NCI-H82 treated with DMSO at 0.1 percent for 48 hours (cell line): ENCODE results near the gene GRIN1.

Experiments
- DNase-seq: peaks from one replicate; lab custom pipeline; 2025; ENCODE audit not compliant: unreplicated experiment; lab: John Stamatoyannopoulos, UW

Gene GRIN1

GRCh38 chr9:137138722-137139467, at the start of gene GRIN1:
Gene GRIN1 (plus strand): TSS chr9:137139154. CDS start chr9:137139487, 333 bp downstream.
- no peak for DNase-seq

DNA sequence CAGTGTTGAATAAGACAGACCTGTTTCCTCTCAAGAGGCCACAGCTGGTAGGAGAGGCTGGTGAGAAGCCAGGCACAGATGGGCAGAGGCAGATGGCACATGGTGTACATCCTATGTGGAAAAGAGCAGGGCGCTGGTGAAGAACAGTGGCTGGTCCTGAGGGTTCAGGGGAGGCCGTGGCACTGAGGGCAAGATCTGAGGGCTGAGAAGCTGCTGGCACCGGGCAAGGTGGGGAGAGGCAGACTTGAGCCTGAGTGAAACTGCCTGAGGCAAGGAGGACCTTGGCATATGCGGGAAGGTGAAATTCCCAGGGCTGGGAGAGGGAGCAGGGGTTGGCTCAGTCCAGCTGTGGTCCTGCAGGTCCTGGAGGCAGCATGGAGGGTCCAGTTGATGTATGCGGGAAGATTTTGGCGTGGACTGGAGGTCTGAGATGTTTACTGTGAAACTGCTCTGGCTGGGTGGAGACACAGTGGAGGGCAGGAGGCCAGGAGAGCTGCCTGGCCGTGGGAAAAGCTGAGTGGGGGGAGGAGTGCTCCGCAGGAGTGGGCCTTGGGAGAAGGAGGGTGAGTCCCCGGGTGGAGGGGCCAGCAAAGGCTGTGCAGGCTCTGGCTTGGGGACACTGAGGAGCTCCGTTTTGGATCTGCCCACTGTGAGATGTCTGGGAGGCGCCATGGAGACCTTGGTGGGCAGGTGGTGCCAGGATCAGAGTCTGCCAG, 49.6 kb upstream of the GRIN1 start:
- no peak for DNase-seq

GRCh38 chr9:137095664-137096517, 43.1 kb upstream of the GRIN1 start:
- DNase-seq: no peak

GRCh38 chr9:137096785-137097546, 42.0 kb upstream of the GRIN1 start:
- DNase-seq: no peak

DNA sequence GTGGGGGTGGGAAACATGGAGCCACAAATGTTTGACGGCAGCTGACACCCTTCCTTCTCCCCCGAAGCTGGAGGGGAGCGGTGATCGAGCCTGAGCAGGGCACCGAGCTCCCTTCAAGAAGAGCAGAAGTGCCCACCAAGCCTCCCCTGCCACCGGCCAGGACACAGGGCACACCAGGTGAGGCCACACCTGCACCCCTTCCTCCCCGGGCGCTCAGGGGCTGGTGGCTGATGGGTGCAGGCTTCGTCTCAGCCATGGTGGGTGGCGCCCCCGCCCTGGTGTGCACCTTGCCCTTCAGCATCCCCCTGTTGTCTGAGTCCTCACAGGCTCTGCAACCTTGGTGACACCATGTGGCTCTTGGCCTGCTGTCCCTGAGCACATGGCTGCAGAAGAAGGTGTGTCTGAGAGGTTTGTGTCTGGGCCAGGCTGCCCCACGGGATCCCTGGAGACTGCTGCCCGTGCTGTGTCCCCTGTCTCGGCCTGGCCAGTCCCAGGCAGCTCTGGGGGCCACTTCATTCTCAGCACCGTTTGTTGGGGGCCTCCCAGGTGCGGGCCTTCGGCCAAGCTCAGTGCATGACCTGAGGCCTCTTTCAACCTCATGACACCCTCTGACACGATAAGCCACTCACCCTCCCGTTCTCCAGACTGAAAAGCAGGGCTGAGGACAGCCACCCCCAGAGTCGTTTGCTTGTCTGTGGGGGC, 41.0 kb upstream of the GRIN1 start:
- DNase-seq: no peak

DNA sequence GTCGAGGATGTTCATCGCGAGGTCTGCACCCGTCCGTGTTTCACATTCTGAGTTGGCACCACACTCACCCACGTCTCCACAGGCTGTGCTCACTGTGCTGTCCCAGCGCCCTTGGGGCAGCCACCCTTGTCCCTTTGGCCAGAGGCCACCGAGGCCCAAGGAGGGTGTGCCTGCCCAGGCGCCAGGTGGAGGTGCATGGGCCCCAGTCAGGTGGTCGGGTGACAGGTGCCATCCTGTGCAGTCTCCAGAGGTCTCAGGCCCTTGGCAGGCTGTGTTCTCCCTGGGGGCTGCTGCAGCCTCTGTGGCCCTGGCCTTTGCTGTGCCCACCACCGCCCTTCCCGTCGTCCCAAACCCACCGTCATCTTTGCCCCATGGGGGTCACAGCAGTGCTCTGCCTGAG, 39.7 kb upstream of the GRIN1 start:
- no peak for DNase-seq

DNA sequence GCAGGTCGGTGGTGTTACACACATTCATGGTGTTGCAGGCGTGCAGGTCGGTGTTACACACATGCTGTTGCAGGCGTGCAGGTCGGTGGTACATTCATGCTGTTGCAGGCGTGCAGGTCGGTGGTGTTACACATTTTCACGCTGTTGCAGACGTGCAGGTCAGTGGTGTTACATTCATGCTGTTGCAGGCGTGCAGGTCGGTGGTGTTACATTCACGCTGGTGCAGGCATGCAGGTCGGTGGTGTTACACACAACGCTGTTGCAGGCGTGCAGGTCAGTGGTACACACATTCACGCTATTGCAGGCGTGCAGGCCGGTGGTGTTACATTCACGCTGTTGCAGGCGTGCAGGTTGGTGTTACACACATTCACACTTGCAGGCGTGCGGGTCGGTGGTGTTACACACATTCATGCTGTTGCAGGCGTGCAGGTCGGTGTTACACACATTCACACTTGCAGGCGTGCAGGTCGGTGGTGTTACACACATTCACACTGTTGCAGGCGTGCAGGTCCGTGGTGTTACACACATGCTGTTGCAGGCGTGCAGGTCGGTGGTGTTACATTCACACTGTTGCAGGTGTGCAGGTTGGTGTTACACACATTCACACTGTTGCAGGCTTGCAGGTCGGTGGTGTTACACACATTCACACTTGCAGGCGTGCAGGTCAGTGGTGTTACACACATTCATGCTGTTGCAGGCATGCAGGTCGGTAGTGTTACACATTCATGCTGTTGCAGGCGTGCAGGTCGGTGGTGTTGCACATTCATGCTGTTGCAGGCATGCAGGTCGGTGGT, 35.6 kb upstream of the GRIN1 start:
- no peak for DNase-seq

GRCh38 chr9:137105814-137106661, 32.9 kb upstream of the GRIN1 start:
- DNase-seq: no peak

DNA sequence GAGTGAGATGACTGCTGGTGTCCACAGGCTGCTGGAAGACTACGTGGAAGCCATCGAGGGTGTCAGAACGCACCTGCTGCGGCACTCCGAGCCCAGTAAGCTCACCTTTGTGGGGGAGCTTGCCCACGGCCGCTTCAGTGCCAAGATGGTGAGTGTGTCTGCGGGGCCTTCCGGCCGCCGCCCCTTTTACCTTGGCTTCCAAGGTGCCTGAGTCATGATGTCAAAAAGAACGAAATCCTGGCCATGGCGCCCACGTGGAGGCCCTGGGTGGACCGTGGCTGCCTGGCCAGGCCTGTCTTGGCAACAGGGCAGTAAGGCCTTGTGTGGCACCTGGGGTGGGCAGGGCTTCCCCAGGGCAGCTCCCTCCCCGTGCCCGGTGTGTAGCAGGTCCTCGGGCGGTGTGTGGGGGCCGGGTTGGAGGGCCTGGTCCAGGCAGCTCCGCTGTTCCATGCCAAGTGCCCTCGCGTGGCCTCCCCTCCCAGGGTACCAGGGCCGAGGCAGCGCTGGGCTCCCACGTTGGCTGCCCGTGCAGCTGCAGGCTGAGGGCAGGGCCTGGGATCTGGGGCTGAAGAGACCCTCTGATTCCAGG, 32.2 kb upstream of the GRIN1 start:
- DNase-seq: no peak

DNA sequence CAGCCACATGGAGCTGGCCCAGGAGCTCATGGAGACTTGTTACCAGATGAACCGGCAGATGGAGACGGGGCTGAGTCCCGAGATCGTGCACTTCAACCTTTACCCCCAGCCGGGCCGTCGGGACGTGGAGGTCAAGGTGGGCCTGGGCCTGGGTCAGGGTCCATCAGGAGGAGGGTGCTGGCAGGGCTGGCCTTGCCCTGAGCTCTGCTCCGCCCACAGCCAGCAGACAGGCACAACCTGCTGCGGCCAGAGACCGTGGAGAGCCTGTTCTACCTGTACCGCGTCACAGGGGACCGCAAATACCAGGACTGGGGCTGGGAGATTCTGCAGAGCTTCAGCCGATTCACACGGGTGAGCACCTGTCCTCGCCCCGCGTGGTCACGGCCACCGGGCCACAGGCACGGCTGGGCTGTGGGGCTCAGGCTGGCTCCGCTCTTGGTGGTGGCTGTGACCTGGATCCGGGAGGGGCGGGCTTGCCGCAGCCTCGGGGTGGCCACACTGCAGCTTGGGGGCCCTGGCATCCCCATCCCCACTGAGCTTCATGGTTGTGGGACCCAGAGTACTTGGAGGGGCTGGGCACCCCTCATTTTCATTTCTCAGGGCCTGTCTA, 31.5 kb upstream of the GRIN1 start:
- no peak for DNase-seq

DNA sequence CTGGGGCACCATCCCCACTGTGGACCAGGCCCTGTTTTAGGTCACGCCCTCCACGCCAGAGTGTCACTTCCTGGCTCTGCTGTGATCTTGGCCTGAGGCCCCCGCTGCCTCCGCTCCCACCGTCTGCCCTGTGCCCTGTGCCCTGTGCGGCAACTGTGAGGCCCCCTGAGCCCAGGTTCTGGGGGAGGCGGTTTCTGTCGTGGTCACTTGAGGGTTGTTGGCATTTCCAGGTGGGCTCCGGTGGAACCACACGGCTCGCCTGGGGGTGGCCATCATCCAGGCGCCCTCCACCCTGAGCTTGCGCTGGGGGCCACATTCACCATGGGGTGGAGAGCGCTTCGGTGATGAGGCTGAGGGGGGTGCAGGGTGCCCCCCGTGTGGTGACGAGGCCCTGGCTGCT, 31.0 kb upstream of the GRIN1 start:
- DNase-seq: no peak

DNA sequence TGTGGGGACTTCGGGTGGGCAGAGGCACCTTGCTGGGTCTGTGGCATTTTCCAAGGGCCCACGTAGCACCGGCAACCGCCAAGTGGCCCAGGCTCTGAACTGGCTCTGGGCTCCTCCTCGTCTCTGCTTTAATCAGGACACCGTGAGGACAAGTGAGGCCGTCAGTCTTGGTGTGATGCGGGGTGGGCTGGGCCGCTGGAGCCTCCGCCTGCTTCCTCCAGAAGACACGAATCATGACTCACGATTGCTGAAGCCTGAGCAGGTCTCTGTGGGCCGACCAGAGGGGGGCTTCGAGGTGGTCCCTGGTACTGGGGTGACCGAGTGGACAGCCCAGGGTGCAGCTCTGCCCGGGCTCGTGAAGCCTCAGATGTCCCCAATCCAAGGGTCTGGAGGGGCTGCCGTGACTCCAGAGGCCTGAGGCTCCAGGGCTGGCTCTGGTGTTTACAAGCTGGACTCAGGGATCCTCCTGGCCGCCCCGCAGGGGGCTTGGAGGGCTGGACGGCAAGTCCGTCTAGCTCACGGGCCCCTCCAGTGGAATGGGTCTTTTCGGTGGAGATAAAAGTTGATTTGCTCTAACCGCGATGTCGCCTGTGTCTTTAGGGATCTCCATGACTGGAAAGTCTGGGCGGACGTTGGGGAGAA, 30.2 kb upstream of the GRIN1 start:
- no peak for DNase-seq

- DNase-seq: no peak
Measured at GRCh38 chr9:137109250-137110146, 29.5 kb upstream of the GRIN1 start.

GRCh38 chr9:137110147-137110910, 28.6 kb upstream of the GRIN1 start:
- no peak for DNase-seq

DNA sequence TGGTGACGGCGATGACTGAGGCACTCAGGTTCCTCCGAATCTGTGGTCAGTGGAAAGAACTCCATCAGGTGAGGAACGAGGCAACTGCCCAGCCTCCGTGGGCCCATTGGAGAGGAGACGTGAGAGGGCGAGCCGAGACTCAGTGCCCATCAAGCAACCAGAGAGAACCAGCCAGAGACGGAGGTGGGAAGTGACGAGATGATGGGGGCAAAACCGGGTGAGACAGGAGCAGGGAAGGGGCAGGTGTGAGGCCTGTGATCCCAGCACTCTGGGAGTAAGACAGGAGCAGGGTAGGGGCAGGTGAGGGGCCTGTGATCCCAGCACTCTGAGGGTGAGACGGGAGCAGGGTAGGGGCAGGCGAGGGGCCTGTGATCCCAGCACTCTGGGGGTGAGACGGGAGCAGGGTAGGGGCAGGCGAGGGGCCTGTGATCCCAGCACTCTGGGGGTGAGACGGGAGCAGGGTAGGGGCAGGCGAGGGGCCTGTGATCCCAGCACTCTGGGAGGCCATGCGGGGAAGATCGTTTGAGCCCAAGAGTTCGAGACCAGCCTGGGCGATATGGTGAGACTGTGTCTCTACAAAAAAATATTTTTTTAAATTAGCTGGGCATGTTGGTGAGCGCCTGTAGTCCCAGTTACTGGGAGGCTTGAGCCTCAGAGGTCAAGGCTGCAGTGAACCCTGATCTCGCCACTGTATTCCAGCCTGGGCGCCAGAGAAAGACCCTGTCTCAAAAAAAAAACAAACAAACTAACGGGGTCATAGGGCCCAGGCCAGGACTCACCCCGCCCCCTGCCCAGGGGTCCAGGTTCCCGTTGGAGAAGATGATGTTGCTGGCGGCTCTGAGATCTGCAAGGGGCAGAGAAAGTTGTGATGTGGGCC, 27.8 kb upstream of the GRIN1 start:
- DNase-seq: no peak
